ENCODE data around the gene E4F1. TPM values are rescaled to one million over a fixed set of nuclear protein-coding genes. Genes with fewer than 3 reads are reported as not detected.

Gene E4F1
- total and polyA plus RNA-seq, 8 donors: 8.7 to 48.4 (median 9.9) TPM

DNA sequence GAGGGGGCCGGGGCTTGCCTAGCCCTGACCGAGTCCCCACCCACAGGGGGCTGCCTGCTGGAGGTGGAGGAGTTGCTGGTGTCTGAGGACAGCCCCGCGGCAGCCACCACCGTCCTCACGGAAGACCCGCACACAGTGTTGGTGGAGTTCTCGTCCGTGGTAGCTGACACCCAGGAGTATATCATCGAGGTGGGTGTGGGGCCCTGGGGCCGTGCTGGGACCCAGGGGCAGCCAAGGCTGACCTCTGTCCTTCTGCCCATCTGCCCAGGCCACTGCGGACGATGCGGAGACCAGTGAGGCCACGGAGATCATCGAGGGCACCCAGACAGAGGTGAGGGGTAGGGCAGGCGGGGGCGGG, 11.4 kb downstream of the E4F1 start:
- peak in 1 of 6 donors; percentile 70 for DNase-seq
- Histone ChIP-seq H3K36me3 (peaks cover 4 to 39% (median 26%) of the 10 kb centered on the region in 3 donors), H3K27ac (no peak overlapping the region), H3K27me3 (no peaks in the 10 kb centered on the region), H3K9me3 (no peaks in the 10 kb centered on the region), H3K4me3 (no peak overlapping the region), H3K4me1 (peaks cover 0 to 6% (median 0%) of the 10 kb centered on the region in 3 donors)
- intact Hi-C loops (cut with DNase I): no loop called here
- no peak for ATAC-seq
- 93 to 96% methylated on average over 18 of the region's 18 CpGs for WGBS, 2 donors
- no peak for FAIRE-seq
- TF ChIP-seq, protein P1, sequence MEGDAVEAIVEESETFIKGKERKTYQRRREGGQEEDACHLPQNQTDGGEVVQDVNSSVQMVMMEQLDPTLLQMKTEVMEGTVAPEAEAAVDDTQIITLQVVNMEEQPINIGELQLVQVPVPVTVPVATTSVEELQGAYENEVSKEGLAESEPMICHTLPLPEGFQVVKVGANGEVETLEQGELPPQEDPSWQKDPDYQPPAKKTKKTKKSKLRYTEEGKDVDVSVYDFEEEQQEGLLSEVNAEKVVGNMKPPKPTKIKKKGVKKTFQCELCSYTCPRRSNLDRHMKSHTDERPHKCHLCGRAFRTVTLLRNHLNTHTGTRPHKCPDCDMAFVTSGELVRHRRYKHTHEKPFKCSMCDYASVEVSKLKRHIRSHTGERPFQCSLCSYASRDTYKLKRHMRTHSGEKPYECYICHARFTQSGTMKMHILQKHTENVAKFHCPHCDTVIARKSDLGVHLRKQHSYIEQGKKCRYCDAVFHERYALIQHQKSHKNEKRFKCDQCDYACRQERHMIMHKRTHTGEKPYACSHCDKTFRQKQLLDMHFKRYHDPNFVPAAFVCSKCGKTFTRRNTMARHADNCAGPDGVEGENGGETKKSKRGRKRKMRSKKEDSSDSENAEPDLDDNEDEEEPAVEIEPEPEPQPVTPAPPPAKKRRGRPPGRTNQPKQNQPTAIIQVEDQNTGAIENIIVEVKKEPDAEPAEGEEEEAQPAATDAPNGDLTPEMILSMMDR (IDR thresholded peaks at IDR 0.05): no peak

DNA sequence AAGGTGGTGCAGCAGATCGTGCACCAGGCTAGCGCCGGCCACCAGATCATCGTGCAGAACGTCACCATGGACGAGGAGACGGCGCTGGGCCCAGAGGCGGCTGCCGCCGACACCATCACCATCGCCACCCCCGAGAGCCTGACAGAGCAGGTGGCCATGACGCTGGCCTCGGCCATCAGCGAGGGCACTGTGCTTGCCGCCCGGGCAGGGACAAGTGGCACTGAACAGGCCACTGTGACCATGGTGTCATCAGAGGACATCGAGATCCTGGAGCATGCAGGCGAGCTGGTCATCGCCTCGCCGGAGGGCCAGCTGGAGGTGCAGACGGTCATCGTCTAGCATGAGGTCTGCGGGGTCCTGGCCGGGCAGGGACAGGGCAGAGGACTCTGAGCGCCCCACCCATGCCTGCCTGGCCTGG, 11.9 kb downstream of the E4F1 start:
- H3K27me3 ChIP-seq: no peaks in the 10 kb centered on the region
- peaks cover 0 to 6% (median 0%) of the 10 kb centered on the region in 3 donors for H3K4me1 ChIP-seq
- FAIRE-seq (no peak), ATAC-seq (no peak), DNase-seq (peak in 1 of 6 donors; percentile 75)
- H3K4me3 ChIP-seq: no peak overlapping the region
- no peaks in the 10 kb centered on the region for H3K9me3 ChIP-seq
- WGBS, 2 donors: 92 to 95% methylated on average over 27 to 28 of the region's 28 CpGs
- H3K27ac ChIP-seq: no peak overlapping the region
- TF ChIP-seq, protein P1 (IDR thresholded peaks at IDR 0.05): no peak
- H3K36me3 ChIP-seq: peaks cover 4 to 37% (median 25%) of the 10 kb centered on the region in 3 donors
- intact Hi-C loops (cut with DNase I): no loop called here

DNA sequence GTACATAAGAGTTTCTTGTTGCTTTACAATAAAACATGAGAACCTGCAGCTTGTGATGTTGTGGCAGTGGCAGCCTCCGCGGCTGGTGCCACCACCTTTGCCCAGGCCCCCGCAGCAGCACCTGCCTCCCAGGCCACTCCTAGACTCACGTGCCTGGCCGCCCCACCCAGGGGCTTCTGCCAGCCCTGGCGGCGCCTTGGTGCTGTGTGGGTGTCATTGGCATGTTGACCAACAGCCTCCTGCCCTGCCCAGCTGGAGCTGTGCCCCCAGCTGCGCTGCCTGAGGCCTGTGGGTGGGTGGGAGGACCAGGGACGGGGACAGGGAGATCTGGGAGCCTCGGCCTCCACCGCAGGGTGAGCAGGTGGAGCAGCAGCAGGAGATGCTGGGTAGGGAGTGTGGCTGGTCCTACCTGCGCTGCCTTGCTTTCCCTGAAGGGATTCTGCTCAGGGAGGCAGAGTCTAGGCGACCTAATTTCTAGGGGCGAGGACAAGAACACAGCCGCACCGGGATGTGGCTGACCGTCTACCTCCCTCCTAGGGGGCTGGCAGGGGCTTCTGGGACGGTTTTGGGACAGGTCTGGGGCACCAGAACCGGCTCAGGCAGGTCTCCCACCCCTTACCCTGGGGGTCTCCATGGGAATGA, 12.4 kb downstream of the E4F1 start:
- H3K27me3 ChIP-seq: no peaks in the 10 kb centered on the region
- no peak for FAIRE-seq
- DNase-seq: peak in 2 of 6 donors; percentile 38 to 68
- H3K9me3 ChIP-seq: no peaks in the 10 kb centered on the region
- H3K4me1 ChIP-seq: peaks cover 0 to 6% (median 0%) of the 10 kb centered on the region in 3 donors
- H3K36me3 ChIP-seq: peaks cover 4 to 37% (median 25%) of the 10 kb centered on the region in 3 donors
- TF ChIP-seq, protein P1 (IDR thresholded peaks at IDR 0.05): no peak
- H3K27ac ChIP-seq: no peak overlapping the region
- intact Hi-C loops (cut with DNase I): no loop called here
- WGBS, 2 donors: 82 to 84% methylated on average over 19 of the region's 19 CpGs
- no peak for ATAC-seq
- no peak overlapping the region for H3K4me3 ChIP-seq

DNA sequence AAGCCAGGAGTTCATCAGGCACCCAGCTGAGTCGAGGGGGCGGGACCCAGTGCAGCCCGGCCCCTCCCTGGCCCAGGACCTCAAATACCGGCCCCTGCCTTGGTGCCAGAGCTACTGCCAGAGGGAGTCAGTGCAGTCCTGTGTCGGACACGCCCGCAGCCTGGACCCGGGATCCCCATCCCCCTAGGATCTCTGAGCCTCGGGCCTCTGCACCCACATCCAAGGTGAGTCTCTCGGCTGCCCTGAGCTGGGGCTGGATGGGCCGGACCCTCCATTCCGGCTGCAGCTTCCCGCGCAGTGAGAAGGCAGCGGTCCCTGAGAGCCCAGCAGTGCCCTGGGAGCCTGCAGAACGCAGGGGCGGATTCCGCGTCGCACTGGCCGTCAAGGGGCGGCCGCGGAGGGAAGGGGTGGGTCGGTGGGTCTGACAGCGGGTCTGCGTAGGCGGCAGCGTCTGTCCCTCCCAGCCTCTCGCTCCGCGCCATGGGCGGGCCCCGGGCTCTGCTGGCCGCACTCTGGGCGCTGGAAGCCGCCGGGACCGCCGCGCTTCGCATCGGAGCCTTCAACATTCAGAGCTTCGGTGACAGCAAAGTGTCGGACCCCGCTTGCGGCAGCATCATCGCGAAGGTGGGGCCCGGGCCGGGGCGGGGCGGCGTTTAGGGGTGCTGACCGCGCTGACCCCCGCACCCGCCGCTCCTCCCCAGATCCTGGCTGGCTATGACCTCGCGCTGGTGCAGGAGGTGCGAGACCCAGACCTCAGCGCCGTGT, 13.1 kb downstream of the E4F1 start, which contains the start of gene DNASE1L2:
DNASE1L2 (plus strand) TSS at position 108 of the 765 bp plus-strand sequence; CDS start at position 481, 373 bp downstream.
- Histone ChIP-seq H3K27ac (no peak within 1 kb of the TSS), H3K36me3 (peaks cover 4 to 34% (median 25%) of the 10 kb centered on the region in 3 donors), H3K4me3 (peak within 1 kb of the TSS in 1 of 4 donors; percentile 25), H3K27me3 (no peaks in the 10 kb centered on the region), H3K4me1 (peaks cover 0 to 6% (median 0%) of the 10 kb centered on the region in 3 donors), H3K9me3 (no peaks in the 10 kb centered on the region)
- WGBS, 2 donors: 19 to 20% methylated on average over 58 to 64 of the region's 64 CpGs
- FAIRE-seq (no peak), DNase-seq (peak in 2 of 6 donors; percentile 53 to 81), ATAC-seq (peak; percentile 21 to 61 (median 30))
- TF ChIP-seq, protein P1 (IDR thresholded peaks at IDR 0.05): no peak
- intact Hi-C loops (cut with DNase I): no loop called here

Measured in pancreas (tissue), 10 donors.